Colon (tissue), 2 donors: ENCODE results near the gene GALNTL6.
A peak's percentile ranks its signal among the peaks of the same experiment; 100 is the strongest.

ENCODE experiments used
- FAIRE-seq: peaks from 2 replicates; lab custom pipeline; 2012; peaks lifted over from hg19 to GRCh38; lab: Jason Lieb, UNC
- donor health status: control.
- donor health status: control.

GALNTL6 gene

DNA sequence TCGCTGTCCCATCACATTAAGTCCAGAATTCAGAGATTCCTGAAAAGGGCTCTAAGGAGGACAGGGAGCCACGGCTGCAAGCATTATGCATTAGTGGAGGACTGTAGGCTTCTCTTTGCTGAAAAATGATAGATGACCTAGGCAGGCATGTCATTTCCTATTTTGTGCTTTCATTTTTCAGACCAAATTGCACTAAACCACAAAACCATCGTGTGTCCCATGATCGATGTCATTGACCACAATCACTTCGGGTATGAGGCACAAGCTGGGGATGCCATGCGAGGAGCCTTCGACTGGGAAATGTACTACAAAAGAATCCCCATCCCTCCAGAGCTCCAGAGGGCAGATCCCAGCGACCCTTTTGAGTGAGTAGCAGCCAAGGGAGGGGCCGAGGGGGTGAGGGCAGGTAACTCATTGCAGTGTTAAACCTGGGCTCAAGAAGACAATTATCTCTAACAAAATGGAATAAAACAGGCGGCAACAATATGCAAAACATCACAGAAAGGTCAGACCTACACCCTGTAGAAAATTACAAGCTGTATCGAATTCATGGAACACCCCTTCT is 1000.2 kb downstream of the GALNTL6 start:
- FAIRE-seq, result no peak

- FAIRE-seq, result no peak
These were observed 1002.4 kb downstream of the GALNTL6 start for GRCh38 chr4:172815499-172816164.

- no peak for FAIRE-seq
These were observed 1005.7 kb downstream of the GALNTL6 start for GRCh38 chr4:172818901-172819300.

- no peak for FAIRE-seq
These were observed 1006.1 kb downstream of the GALNTL6 start for GRCh38 chr4:172819353-172819752.

GRCh38 chr4:172822331-172822730 is 1009.1 kb downstream of the GALNTL6 start:
- no peak for FAIRE-seq

- no peak for FAIRE-seq
These were observed 1013.1 kb downstream of the GALNTL6 start for GRCh38 chr4:172826346-172826745.

DNA sequence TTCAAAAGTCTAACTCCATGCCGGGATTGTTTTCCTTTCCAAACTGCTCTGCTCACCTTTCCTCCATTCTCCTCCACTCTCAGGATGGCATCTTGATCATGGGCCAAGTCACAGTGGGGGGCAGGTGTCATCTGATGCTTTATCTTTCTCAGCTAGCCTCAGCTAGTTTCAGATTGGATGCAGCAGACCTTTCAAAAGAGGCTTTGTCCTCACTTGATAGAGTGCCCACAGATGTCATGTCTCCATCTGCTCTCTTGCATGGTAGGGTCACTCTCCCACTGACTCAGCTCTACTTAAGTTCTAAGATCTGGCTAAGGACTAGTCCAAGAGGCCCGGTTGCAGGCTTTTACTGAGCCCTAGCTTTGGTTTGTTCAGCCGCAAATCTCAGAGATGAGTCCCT is 1013.7 kb downstream of the GALNTL6 start:
- no peak for FAIRE-seq

DNA sequence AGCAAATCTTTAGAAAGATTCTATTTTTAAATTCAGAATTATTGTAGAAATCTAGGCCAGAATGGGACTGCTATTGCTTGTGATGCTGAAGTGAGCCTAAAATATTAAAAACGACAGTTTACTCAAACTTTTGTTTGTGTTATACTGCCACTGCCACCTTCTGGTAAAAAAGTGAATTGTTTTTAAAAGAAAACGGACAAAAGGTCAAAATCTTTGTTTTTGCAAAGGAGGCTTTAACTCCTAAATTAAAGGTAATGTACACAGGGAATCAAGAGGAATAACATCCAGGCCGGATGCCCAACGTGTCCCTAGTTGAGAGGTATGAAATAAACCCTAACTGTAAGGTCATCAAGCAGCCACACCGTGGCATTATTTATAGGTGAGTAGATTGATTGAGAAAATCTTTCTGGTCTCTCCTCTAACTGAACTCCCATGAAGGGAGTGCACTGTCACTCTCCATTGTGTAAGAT is 1017.1 kb downstream of the GALNTL6 start:
- FAIRE-seq, result peak; percentile 51

- FAIRE-seq, result no peak
These were observed 1023.5 kb downstream of the GALNTL6 start for GRCh38 chr4:172836661-172837060.

DNA sequence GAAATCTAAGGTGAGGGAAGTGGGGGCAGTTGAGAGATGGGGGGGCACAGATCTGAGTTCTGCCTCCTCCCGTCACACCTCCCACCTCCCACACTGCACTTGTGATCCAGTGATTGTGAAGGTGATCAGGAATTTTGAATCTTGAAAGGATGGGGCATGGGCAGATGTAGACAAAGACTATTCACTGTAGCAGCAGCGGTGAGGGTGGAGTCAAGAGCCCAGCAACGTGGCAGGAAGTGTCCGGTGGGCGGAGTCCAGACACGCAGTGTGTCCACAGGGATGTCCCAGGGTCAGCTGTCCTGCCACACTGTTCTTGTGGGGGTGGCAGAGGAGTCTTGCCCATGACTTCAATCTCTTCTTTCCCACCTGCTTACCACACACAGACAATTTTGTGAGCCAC is 1024.9 kb downstream of the GALNTL6 start:
- no peak for FAIRE-seq

DNA sequence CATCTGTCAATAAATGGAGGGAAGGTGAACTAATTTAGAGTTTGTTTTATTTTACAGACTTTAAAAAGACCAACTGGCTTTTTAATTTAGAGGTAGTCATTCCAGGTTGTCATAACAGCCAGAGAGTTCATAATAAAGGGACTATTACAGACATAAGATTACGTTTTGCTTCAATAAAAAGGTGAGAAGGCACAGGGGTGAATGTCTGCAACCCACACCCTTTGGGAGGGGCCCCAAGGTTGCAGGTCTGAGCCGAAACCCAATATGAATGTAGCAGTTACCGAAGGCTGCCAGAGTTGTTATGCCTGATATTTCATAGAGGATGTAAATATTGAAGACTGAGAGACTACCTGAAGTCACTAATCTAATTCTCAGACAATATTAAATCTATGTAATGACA is 1025.7 kb downstream of the GALNTL6 start:
- FAIRE-seq, result no peak

- FAIRE-seq, result no peak
These were observed 1029.6 kb downstream of the GALNTL6 start for GRCh38 chr4:172842779-172843178.

DNA sequence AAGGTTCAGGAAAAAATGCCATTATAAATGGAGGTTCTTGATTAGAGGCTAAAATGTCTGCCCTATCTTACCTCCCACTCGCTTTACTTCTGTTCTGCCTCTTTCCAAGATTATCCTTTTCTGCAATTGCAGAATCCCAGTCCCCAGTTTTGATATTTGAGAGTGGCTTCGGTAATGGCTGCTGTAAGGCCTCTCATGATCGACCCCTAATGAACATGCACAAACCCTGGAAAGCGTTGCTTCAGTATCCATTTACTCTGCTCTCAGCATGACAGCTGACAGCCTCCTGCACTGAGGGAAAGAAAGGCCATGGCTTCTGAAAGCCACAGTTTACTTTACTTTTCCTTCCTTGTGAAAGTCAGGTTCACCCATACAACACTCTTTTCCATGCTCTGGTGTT is 1030.0 kb downstream of the GALNTL6 start:
- FAIRE-seq, result no peak

DNA sequence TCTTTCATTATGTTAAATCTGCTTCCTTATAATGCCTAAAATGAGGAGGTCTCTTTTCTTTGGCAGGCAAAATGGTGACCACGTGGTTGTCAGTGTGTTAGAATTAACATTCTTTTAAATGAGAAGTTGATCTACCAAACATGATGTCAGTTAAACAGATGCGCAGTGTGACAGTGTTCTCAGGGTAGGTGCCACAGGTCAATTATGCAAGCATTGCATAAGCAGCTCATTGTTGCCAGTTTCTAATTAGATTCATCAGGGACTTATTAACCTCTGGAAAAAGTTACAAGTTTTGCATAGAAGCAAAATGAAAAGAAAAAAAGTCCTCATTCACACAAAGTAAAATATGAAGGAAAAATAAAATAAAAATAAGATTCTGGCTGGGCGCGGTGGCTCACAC is 1031.4 kb downstream of the GALNTL6 start:
- FAIRE-seq, result no peak

- no peak for FAIRE-seq
These were observed 1032.1 kb downstream of the GALNTL6 start for GRCh38 chr4:172845281-172845680.

DNA sequence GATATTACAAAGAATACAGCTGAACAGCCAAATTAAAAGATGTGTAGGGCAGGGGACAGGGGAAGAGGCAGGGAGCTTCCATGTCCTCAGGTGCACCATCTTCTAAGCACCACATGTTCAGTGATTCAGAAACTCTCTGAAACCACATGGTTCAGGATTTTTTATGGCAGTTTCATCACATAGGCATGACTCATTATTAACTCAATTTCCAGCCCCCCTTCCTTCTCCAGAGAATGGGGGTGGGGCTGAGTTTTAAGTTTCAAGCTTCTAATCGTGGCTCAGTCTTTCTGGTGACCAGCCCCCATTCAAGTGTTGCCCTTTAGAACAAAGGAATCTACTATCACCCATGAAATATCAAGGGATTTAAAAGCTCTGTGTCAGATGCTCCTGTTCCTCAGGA is 1037.6 kb downstream of the GALNTL6 start:
- no peak for FAIRE-seq

GRCh38 chr4:172851534-172851933 is 1038.3 kb downstream of the GALNTL6 start:
- no peak for FAIRE-seq

GRCh38 chr4:172857026-172857425 is 1043.8 kb downstream of the GALNTL6 start:
- no peak for FAIRE-seq

GRCh38 chr4:172858731-172859230 is 1045.6 kb downstream of the GALNTL6 start:
- FAIRE-seq, result no peak

GRCh38 chr4:172865103-172865502 is 1051.9 kb downstream of the GALNTL6 start:
- FAIRE-seq, result no peak

- no peak for FAIRE-seq
These were observed 1052.4 kb downstream of the GALNTL6 start for GRCh38 chr4:172865531-172866127.

DNA sequence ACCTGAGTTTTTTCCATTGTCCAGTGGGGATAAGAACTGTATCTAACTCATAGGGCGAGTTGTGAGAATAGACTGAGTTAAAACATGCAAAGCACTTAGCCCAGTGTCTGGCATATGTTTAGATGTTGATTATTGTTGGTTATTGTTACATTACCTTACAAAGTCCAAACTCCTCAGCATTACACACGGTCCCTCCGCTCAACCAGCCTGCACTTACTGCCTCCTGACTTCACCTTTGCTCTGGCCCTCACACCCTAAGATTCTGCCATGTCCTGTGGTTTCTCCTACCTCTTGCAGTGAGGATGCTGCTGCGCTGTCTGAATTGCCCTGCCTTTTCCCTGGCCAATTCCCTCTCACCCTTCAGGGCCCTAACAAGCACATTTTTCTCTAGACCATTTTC is 1053.2 kb downstream of the GALNTL6 start:
- FAIRE-seq, result no peak

DNA sequence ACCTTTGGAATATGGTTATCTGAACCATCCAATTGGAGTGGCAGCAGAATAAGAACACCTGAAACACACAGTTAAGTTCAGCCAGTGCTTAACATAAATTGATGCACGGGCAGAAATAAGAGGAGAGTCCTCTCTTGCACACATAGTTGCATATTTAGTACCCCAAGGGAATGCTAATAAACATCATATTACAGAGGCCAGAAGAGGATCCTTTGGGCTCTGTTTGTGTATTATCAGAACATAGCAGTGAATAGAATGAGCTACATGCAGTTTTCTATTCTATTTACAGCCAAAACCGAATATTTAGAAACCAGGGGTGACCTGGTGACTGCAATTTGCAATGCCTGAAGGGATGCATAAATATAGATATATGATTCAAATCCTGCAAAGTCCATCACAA is 1054.6 kb downstream of the GALNTL6 start:
- no peak for FAIRE-seq

- FAIRE-seq, result no peak
These were observed 1055.1 kb downstream of the GALNTL6 start for GRCh38 chr4:172868271-172868670.
